H1 (cell line): ENCODE data around the gene USP16.

ENCODE experiments used
- CBX5 ChIP-seq: fragments of 300-800, 300-1000 bp; sonication (generic); IDR thresholded peaks from 2 replicates; pipeline ENCODE4 v1.7.1; 2016; ENCODE audit warnings: antibody characterized with exemption, low read length, low read depth
- CTCF ChIP-seq, 3 experiments: IDR thresholded peaks; 1 replicate in 2 of 3; 2 replicates in 1 of 3; pipeline versions ENCODE4 v1.5.1 to v1.6.1; 2011; ENCODE audit warnings: low read length in 3 of 3, mild to moderate bottlenecking in 3 of 3, inconsistent platforms in 2 of 3, low read depth in 1 of 3, moderate library complexity in 1 of 3; ENCODE audit not compliant: insufficient read depth in 1 of 3; ENCODE audit errors: control extremely low read depth in 1 of 3
- EP300 ChIP-seq, 2 experiments: IDR thresholded peaks; 1 replicate in 1 of 2; 2 replicates in 1 of 2; pipeline ENCODE4 v1.6.1; 2011 to 2012; ENCODE audit warnings: low read depth in 2 of 2, low read length in 2 of 2, mild to moderate bottlenecking in 2 of 2, borderline replicate concordance in 1 of 2, inconsistent platforms in 1 of 2, moderate library complexity in 1 of 2
- GTF2F1 ChIP-seq: IDR thresholded peaks from 2 replicates; pipeline ENCODE4 v1.6.1; 2012; ENCODE audit warnings: low read depth, low read length, improper control_type of control experiment, borderline replicate concordance
- RFX5 ChIP-seq: IDR thresholded peaks from 2 replicates; pipeline ENCODE4 v1.6.1; 2011; ENCODE audit warnings: low read depth, low read length, improper control_type of control experiment, borderline replicate concordance
- TCF12 ChIP-seq: IDR thresholded peaks from 2 replicates; pipeline ENCODE4 v1.6.1; 2011; ENCODE audit warnings: low read depth, mild to moderate bottlenecking, low read length
- USF2 ChIP-seq: IDR thresholded peaks from 2 replicates; pipeline ENCODE4 v1.6.1; 2011; ENCODE audit warnings: low read length, improper control_type of control experiment
- YY1 ChIP-seq: IDR thresholded peaks from 2 replicates; pipeline ENCODE4 v1.6.1; 2011; ENCODE audit warnings: low read depth, mild to moderate bottlenecking, low read length

GRCh38 chr21:29072873-29073221 is 48.4 kb downstream of the USP16 start:
- TF ChIP-seq CBX5 (no peak), USF2 (no peak), YY1 (no peak), TCF12 (no peak), CTCF (IDR thresholded peaks at IDR 0.05; ENCODE audit: control extremely low read depth in 1 of 3, insufficient read depth in 1 of 3, low read depth in 1 of 3, low read length in 3 of 3) (no peak), GTF2F1 (no peak), EP300 (IDR thresholded peaks at IDR 0.05; ENCODE audit: borderline replicate concordance in 1 of 2, low read depth in 2 of 2, low read length in 2 of 2) (no peak), RFX5 (no peak)
